Measurements from ENCODE around the gene CYTH1. TPM values are rescaled to one million over a fixed set of nuclear protein-coding genes. Genes with fewer than 3 reads are reported as not detected.

The CYTH1 gene
- total and polyA plus RNA-seq, 10 of the 15 experiments (the other 5 are each of a cell fraction or from before 2014, with no cell fraction given): 6.6 to 188 (median 145) TPM

GRCh38 chr17:78687944-78688343, 94.1 kb downstream of the CYTH1 start (continued):
- TF ChIP-seq CEBPB (IDR thresholded peaks at IDR 0.05; ENCODE audit: borderline replicate concordance in 1 of 2, low read depth in 2 of 2, low read length in 2 of 2): no peak
- no peak for TF ChIP-seq ZNF592 (IDR thresholded peaks at IDR 0.05)
- no peak for TF ChIP-seq ZNF207 (IDR thresholded peaks at IDR 0.05; ENCODE audit: borderline replicate concordance)
- TF ChIP-seq NR2C2 (IDR thresholded peaks at IDR 0.05; ENCODE audit: borderline replicate concordance, control insufficient read depth, insufficient read length, low read depth): no peak
- no peak for TF ChIP-seq YBX1 (IDR thresholded peaks at IDR 0.05)
- no peak for TF ChIP-seq EGR1 (IDR thresholded peaks at IDR 0.05; ENCODE audit: borderline replicate concordance in 1 of 2, low read depth in 2 of 2, low read length in 2 of 2)
- TF ChIP-seq FOXM1 (IDR thresholded peaks at IDR 0.05; ENCODE audit: low read depth, low read length): peak; percentile 90; the same call in 1 of the 2 replicates
- peak; percentile 39 for TF ChIP-seq BCL3 (IDR thresholded peaks at IDR 0.05; ENCODE audit: borderline replicate concordance, insufficient read depth, low read depth, low read length, poor library complexity, severe bottlenecking)
- TF ChIP-seq STAT3 (IDR thresholded peaks at IDR 0.05; ENCODE audit: low read depth, low read length): no peak
- 0 out of 2 replicates have a peak, but pooled peaks have one; percentile 4 for TF ChIP-seq MEF2A (IDR thresholded peaks at IDR 0.05; ENCODE audit: insufficient read depth, low read depth, low read length)
- no peak for TF ChIP-seq MYB (IDR thresholded peaks at IDR 0.05; ENCODE audit: borderline replicate concordance, low read depth, low read length)
- TF ChIP-seq SREBF2 (IDR thresholded peaks at IDR 0.05; ENCODE audit: low read length): no peak
- no peak for TF ChIP-seq CHD1 (IDR thresholded peaks at IDR 0.05; ENCODE audit: low read depth, low read length)
- TF ChIP-seq NBN (IDR thresholded peaks at IDR 0.05): peak; percentile 58; the same call in 1 of the 2 replicates
- TF ChIP-seq, protein P1, sequence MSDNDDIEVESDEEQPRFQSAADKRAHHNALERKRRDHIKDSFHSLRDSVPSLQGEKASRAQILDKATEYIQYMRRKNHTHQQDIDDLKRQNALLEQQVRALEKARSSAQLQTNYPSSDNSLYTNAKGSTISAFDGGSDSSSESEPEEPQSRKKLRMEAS (IDR thresholded peaks at IDR 0.05; ENCODE audit: low read depth, low read length): no peak
- TF ChIP-seq, protein P2, sequence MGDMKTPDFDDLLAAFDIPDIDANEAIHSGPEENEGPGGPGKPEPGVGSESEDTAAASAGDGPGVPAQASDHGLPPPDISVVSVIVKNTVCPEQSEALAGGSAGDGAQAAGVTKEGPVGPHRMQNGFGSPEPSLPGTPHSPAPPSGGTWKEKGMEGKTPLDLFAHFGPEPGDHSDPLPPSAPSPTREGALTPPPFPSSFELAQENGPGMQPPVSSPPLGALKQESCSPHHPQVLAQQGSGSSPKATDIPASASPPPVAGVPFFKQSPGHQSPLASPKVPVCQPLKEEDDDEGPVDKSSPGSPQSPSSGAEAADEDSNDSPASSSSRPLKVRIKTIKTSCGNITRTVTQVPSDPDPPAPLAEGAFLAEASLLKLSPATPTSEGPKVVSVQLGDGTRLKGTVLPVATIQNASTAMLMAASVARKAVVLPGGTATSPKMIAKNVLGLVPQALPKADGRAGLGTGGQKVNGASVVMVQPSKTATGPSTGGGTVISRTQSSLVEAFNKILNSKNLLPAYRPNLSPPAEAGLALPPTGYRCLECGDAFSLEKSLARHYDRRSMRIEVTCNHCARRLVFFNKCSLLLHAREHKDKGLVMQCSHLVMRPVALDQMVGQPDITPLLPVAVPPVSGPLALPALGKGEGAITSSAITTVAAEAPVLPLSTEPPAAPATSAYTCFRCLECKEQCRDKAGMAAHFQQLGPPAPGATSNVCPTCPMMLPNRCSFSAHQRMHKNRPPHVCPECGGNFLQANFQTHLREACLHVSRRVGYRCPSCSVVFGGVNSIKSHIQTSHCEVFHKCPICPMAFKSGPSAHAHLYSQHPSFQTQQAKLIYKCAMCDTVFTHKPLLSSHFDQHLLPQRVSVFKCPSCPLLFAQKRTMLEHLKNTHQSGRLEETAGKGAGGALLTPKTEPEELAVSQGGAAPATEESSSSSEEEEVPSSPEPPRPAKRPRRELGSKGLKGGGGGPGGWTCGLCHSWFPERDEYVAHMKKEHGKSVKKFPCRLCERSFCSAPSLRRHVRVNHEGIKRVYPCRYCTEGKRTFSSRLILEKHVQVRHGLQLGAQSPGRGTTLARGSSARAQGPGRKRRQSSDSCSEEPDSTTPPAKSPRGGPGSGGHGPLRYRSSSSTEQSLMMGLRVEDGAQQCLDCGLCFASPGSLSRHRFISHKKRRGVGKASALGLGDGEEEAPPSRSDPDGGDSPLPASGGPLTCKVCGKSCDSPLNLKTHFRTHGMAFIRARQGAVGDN (IDR thresholded peaks at IDR 0.05): peak; percentile 82; the same call in 1 of the 2 replicates
- no peak for TF ChIP-seq SMC3 (IDR thresholded peaks at IDR 0.05; ENCODE audit: borderline replicate concordance, low read length)
- TF ChIP-seq MTA3 (IDR thresholded peaks at IDR 0.05; ENCODE audit: borderline replicate concordance, low read length): no peak
- TF ChIP-seq NR2C1 (IDR thresholded peaks at IDR 0.05): no peak

Data from GM12878 (cell line).